ES-I3 (cell line): Measurements from ENCODE around the gene HSD17B14.
"Not testable (repeated sequence)": the region's sequence is repeated elsewhere in the genome, so short reads cannot be mapped to it uniquely, and the experiment has no call there.

Experiments used
- H3K36me3 ChIP-seq: 2 replicates; pipeline ENCODE4 v1.6.1; 2013; ENCODE audit warnings: mild to moderate bottlenecking, low read length, control low read depth, moderate library complexity; ENCODE audit not compliant: insufficient read depth
- H3K4me1 ChIP-seq: 2 replicates; pipeline ENCODE4 v1.6.1; 2013; ENCODE audit warnings: mild to moderate bottlenecking, control low read depth, low read length; ENCODE audit not compliant: insufficient read depth
- H3K9ac ChIP-seq: 2 replicates; pipeline ENCODE4 v1.6.1; 2013; ENCODE audit warnings: low read depth, mild to moderate bottlenecking, low read length, moderate library complexity
- H3K9me3 ChIP-seq: 2 replicates; pipeline ENCODE4 v1.6.1; 2013; ENCODE audit warnings: mild to moderate bottlenecking, low read length, moderate library complexity; ENCODE audit not compliant: control insufficient read depth, insufficient read depth

HSD17B14 gene

GRCh38 chr19:48784527-48784926 lies 51.8 kb downstream of the HSD17B14 start:
- Histone ChIP-seq H3K4me1 (0 out of 2 replicates have a peak, but pooled peaks cover 6% of the 10 kb centered on the region), H3K9me3 (0 out of 2 replicates have a peak, but pooled peaks cover 1% of the 10 kb centered on the region), H3K36me3 (no peaks in the 10 kb centered on the region), H3K9ac (no peak overlapping the region)

GRCh38 chr19:48780631-48781391 lies 55.5 kb downstream of the HSD17B14 start:
- 0 out of 2 replicates have a peak, but pooled peaks cover 2% of the 10 kb centered on the region for H3K9me3 ChIP-seq
- H3K9ac ChIP-seq, result no peak overlapping the region
- no peaks in the 10 kb centered on the region for H3K36me3 ChIP-seq
- H3K4me1 ChIP-seq, result no peaks in the 10 kb centered on the region; the same call in 1 of the 2 replicates

GRCh38 chr19:48779636-48780035 lies 56.7 kb downstream of the HSD17B14 start:
- H3K9me3 ChIP-seq, result 0 out of 2 replicates have a peak, but pooled peaks cover 2% of the 10 kb centered on the region
- H3K9ac ChIP-seq, result no peak overlapping the region
- no peaks in the 10 kb centered on the region for H3K36me3 ChIP-seq

GRCh38 chr19:48777720-48778119 lies 58.6 kb downstream of the HSD17B14 start:
- Histone ChIP-seq H3K9me3 (0 out of 2 replicates have a peak, but pooled peaks cover 2% of the 10 kb centered on the region), H3K4me1 (no peaks in the 10 kb centered on the region; the same call in 1 of the 2 replicates), H3K9ac (no peak overlapping the region), H3K36me3 (no peaks in the 10 kb centered on the region)

More at GRCh38 chr19:48779636-48780035, 56.7 kb downstream of the HSD17B14 start:
- no peaks in the 10 kb centered on the region; the same call in 1 of the 2 replicates for H3K4me1 ChIP-seq

- no peak overlapping the region for H3K9ac ChIP-seq
- 0 out of 2 replicates have a peak, but pooled peaks cover 2% of the 10 kb centered on the region for H3K9me3 ChIP-seq
- no peaks in the 10 kb centered on the region for H3K36me3 ChIP-seq
- H3K4me1 ChIP-seq, result no peaks in the 10 kb centered on the region; the same call in 1 of the 2 replicates
Measured at GRCh38 chr19:48777139-48777538, 59.2 kb downstream of the HSD17B14 start.

GRCh38 chr19:48772503-48772953 lies 63.8 kb downstream of the HSD17B14 start:
- no peak overlapping the region for H3K9ac ChIP-seq
- H3K4me1 ChIP-seq, result peaks cover 4% of the 10 kb centered on the region; the same call in 1 of the 2 replicates
- no peaks in the 10 kb centered on the region for H3K9me3 ChIP-seq
- no peaks in the 10 kb centered on the region for H3K36me3 ChIP-seq

GRCh38 chr19:48770734-48771472 lies 65.4 kb downstream of the HSD17B14 start:
- Histone ChIP-seq H3K9me3 (no peaks in the 10 kb centered on the region), H3K9ac (no peak overlapping the region), H3K36me3 (no peaks in the 10 kb centered on the region), H3K4me1 (peaks cover 4% of the 10 kb centered on the region; the same call in 1 of the 2 replicates)

- peaks cover 4% of the 10 kb centered on the region; the same call in 1 of the 2 replicates for H3K4me1 ChIP-seq
- no peaks in the 10 kb centered on the region for H3K36me3 ChIP-seq
- no peaks in the 10 kb centered on the region for H3K9me3 ChIP-seq
- H3K9ac ChIP-seq, result no peak overlapping the region
Measured at GRCh38 chr19:48770266-48770665, 66.0 kb downstream of the HSD17B14 start.

GRCh38 chr19:48768994-48769713 lies 67.1 kb downstream of the HSD17B14 start:
- no peaks in the 10 kb centered on the region for H3K9me3 ChIP-seq
- no peaks in the 10 kb centered on the region for H3K36me3 ChIP-seq
- H3K4me1 ChIP-seq, result peaks cover 4% of the 10 kb centered on the region; the same call in 1 of the 2 replicates
- H3K9ac ChIP-seq, result no peak overlapping the region

- H3K36me3 ChIP-seq, H3K4me1 ChIP-seq, H3K9ac ChIP-seq, H3K9me3 ChIP-seq: not testable (repeated sequence)
Measured at GRCh38 chr19:48768171-48768753, 68.0 kb downstream of the HSD17B14 start.

GRCh38 chr19:48765816-48766215 lies 70.5 kb downstream of the HSD17B14 start:
- H3K36me3 ChIP-seq, H3K4me1 ChIP-seq, H3K9me3 ChIP-seq, H3K9ac ChIP-seq: not testable (repeated sequence)
